K562 (cell line): ENCODE results near the gene ARHGAP15. TPM values are rescaled to one million over a fixed set of nuclear protein-coding genes. Genes with fewer than 3 reads are reported as not detected.

Experiments
- ATAC-seq: fragments of 200-7000 bp; cut with Tn5 transposase; 3 replicates; pipeline ENCODE4 v1.9.1; 2020; ENCODE audit warnings: moderate library complexity
- BruUV-seq: library from RNA; stranded (reverse); fragments of 400-500 nt; replicated peaks from 2 replicates; lab custom pipeline; 2021; lab: Mats Ljungman, UMichigan
- CTCF ChIA-PET: fragments of 300-600 bp; formaldehyde crosslinking; extraction: SDS; loops from one replicate; lab custom pipeline; 2021; ENCODE audit warnings: low intra/inter-chr PET ratio; lab: Yijun Ruan, JAX
- POLR2A ChIA-PET: fragments of 300-600, 350-650 bp; sonication (Branson Sonifier 250); formaldehyde crosslinking; extraction: SDS; loops from one replicate; lab custom pipeline; 2021; ENCODE audit warnings: antibody characterized with exemption, inconsistent platforms; lab: Yijun Ruan, JAX
- DNase-seq, 4 experiments: peaks; one replicate each; pipeline versions ENCODE4 v3.0.0 to v3.0.0-alpha.2; 2011 to 2018; ENCODE audit warnings: low spot score in 3 of 4, mixed read lengths in 3 of 4; ENCODE audit errors: extremely low read depth in 1 of 4
- FAIRE-seq: peaks from 2 replicates; lab custom pipeline; 2011; peaks lifted over from hg19 to GRCh38; lab: Jason Lieb, UNC
- H2AFZ ChIP-seq: 2 replicates; pipeline ENCODE4 v1.6.0; 2011; ENCODE audit warnings: low read depth, low read length, control low read depth, inconsistent platforms
- H3K27ac ChIP-seq: fragments of 200-600 bp; 3 replicates; pipeline ENCODE4 v1.8.0; 2011; ENCODE audit warnings: low read depth, mild to moderate bottlenecking, control low read depth, inconsistent platforms, low read length, moderate library complexity, mixed read lengths; ENCODE audit errors: extremely low read depth
- H3K27me3 ChIP-seq, 2 experiments: fragments of 300-600 bp in 1 of 2; 2 replicates in 1 of 2; 3 replicates in 1 of 2; pipeline versions ENCODE4 v1.6.0 to v1.8.0; 2011; ENCODE audit warnings: inconsistent platforms in 2 of 2, low read length in 2 of 2, mild to moderate bottlenecking in 1 of 2, mixed read lengths in 1 of 2, moderate library complexity in 1 of 2; ENCODE audit not compliant: control insufficient read depth in 2 of 2, insufficient read depth in 2 of 2
- H3K36me3 ChIP-seq: fragments of 300-600 bp; 3 replicates; pipeline ENCODE4 v1.8.0; 2011; ENCODE audit warnings: mild to moderate bottlenecking, low read length, inconsistent platforms; ENCODE audit not compliant: control insufficient read depth, insufficient read depth
- H3K4me1 ChIP-seq, 2 experiments: fragments of 200-600 bp in 1 of 2; replicated peaks in 1 of 2; 2 replicates in 1 of 2; 3 replicates in 1 of 2; pipeline versions ENCODE4 v1.5.1 to v1.8.0; 2011; ENCODE audit warnings: inconsistent platforms in 2 of 2, low read length in 2 of 2, mild to moderate bottlenecking in 1 of 2, mixed read lengths in 1 of 2, moderate library complexity in 1 of 2; ENCODE audit not compliant: control insufficient read depth in 2 of 2, insufficient read depth in 2 of 2
- H3K4me2 ChIP-seq: 2 replicates; pipeline ENCODE4 v1.6.1; 2011; ENCODE audit warnings: low read length, control low read depth, inconsistent platforms, mixed read lengths; ENCODE audit not compliant: insufficient read depth
- H3K4me3 ChIP-seq: fragments of 200-600 bp; sonication (generic), shearing (Covaris generic); 2 replicates; pipeline ENCODE4 v1.5.1; 2016; ENCODE audit warnings: control low read depth, inconsistent platforms
- H3K79me2 ChIP-seq: fragments of 200-600 bp; 3 replicates; pipeline ENCODE4 v1.8.0; 2011; ENCODE audit warnings: low read length, inconsistent platforms; ENCODE audit not compliant: control insufficient read depth, insufficient read depth
- H3K9ac ChIP-seq, 2 experiments: 2 replicates each; pipeline versions ENCODE4 v1.6.0 to v1.6.1; 2011; ENCODE audit warnings: low read depth in 2 of 2, low read length in 2 of 2, control low read depth in 1 of 2, inconsistent platforms in 1 of 2, mild to moderate bottlenecking in 1 of 2, mixed read lengths in 1 of 2; ENCODE audit not compliant: insufficient read depth in 1 of 2
- H3K9me1 ChIP-seq: one replicate; pipeline ENCODE4 v1.6.0; 2011; ENCODE audit warnings: inconsistent platforms, mild to moderate bottlenecking, low read length, moderate library complexity; ENCODE audit not compliant: control insufficient read depth, insufficient read depth
- H3K9me3 ChIP-seq: replicated peaks from 2 replicates; pipeline ENCODE4 v1.5.1; 2011; ENCODE audit warnings: low read depth, low read length, inconsistent platforms; ENCODE audit not compliant: control insufficient read depth, insufficient read depth
- H4K20me1 ChIP-seq: replicated peaks from 2 replicates; pipeline ENCODE4 v1.6.1; 2011; ENCODE audit warnings: low read length, inconsistent platforms, mixed read lengths; ENCODE audit not compliant: control insufficient read depth, insufficient read depth
- GATA2 ChIP-seq: sonication (generic); formaldehyde crosslinking; IDR thresholded peaks from 2 replicates; pipeline ENCODE4 v1.4.0; 2020; ENCODE audit warnings: mild to moderate bottlenecking, missing genetic modification reagents
- GTF2B ChIP-seq: IDR thresholded peaks from 2 replicates; pipeline ENCODE4 v1.6.1; 2011; ENCODE audit not compliant: insufficient read length; ENCODE audit errors: extremely low read depth
- HCFC1 ChIP-seq: IDR thresholded peaks from 2 replicates; pipeline ENCODE4 v1.6.1; 2012; ENCODE audit warnings: low read depth, low read length, improper control_type of control experiment
- HDAC6 ChIP-seq: IDR thresholded peaks from 2 replicates; pipeline ENCODE4 v1.6.1; 2012; ENCODE audit warnings: low read depth, mild to moderate bottlenecking, control low read depth, inconsistent platforms, low read length, moderate library complexity
- MCM3 ChIP-seq: fragments of 450-650 bp; IDR thresholded peaks from 2 replicates; pipeline ENCODE4 v1.6.1; 2016
- POLR2G ChIP-seq: fragments of 200-400 bp; formaldehyde crosslinking; IDR thresholded peaks from 2 replicates; pipeline ENCODE4 v1.6.1; 2017; ENCODE audit warnings: low read depth, mild to moderate bottlenecking, antibody characterized with exemption, low read length, moderate library complexity
- RBM25 ChIP-seq: fragments of 200-400 bp; formaldehyde crosslinking; IDR thresholded peaks from 2 replicates; pipeline ENCODE4 v1.6.1; 2018; ENCODE audit warnings: low read length, low read depth, moderate library complexity; ENCODE audit not compliant: severe bottlenecking
- SP2 ChIP-seq: IDR thresholded peaks from 2 replicates; pipeline ENCODE4 v1.6.1; 2011; ENCODE audit warnings: mild to moderate bottlenecking, low read depth, low read length, moderate library complexity; ENCODE audit not compliant: poor library complexity, severe bottlenecking; ENCODE audit errors: extremely low read depth
- ZBTB17 ChIP-seq: fragments of 450-650 bp; formaldehyde crosslinking; IDR thresholded peaks from 2 replicates; pipeline ENCODE4 v1.4.0; 2020; ENCODE audit warnings: mild to moderate bottlenecking
- ZNF253 ChIP-seq: fragments of 250-450 bp; sonication (Bioruptor Pico); conservative IDR thresholded peaks from 2 replicates; pipeline ENCODE4 v1.6.1; 2021; ENCODE audit warnings: mild to moderate bottlenecking
- WGBS: fragments of 100-300 bp; shearing (Covaris generic); methylation state at CpG from one replicate; pipeline ENCODE4 v1.1.6; 2016; ENCODE audit warnings: low coverage, mixed read lengths; ENCODE audit not compliant: insufficient coverage; ENCODE audit errors: missing lambda C conversion rate; 5-methylcytosine and 5-hydroxymethylcytosine counted together
- in situ Hi-C: fragments of 300-500 bp; cut with MboI; formaldehyde crosslinking; loops from 4 replicates; pipeline ENCODE4 v1.15.0; 2018; ENCODE audit warnings: inconsistent platforms, mixed read lengths
- intact Hi-C: fragments of 100-400 bp; cut with micrococcal nuclease; formaldehyde crosslinking; loops from 2 replicates; pipeline ENCODE4 v1.14.2; 2022
- polyA plus RNA-seq, 8 experiments: library from polyadenylated mRNA; depleted of rRNA in 4 of 8; stranded (reverse) in 5 of 8; unstranded in 3 of 8; fragments of >200 nt; fragmentation: Nextera tagmentation in 2 of 8; fragmentation: Illumina TruSeq in 1 of 8; extraction: Ambion mirVana in 2 of 8; extraction: Trizol in 1 of 8; gene quantifications; 2 replicates each; pipeline versions ENCODE4 v1.2.1 to v1.2.3, GENCODE V29; 2011 to 2014; ENCODE audit warnings: inconsistent platforms in 1 of 8, missing spikeins in 1 of 8
- total RNA-seq, 7 experiments: library from RNA; depleted of rRNA in 6 of 7; stranded (reverse); fragments of >200 nt in 6 of 7; fragmentation: Illumina TruSeq in 2 of 7; extraction: Trizol in 2 of 7; gene quantifications; 2 replicates each; pipeline versions ENCODE4 v1.2.1 to v1.2.3, GENCODE V29; 2011 to 2021; ENCODE audit warnings: low replicate concordance in 1 of 7
- TF ChIP-seq, protein P1 (sequence below), 2 experiments: fragments of 250-450 bp in 1 of 2; fragments of 450-650 bp in 1 of 2; sonication (Bioruptor Pico) in 1 of 2; IDR thresholded peaks; 2 replicates each; pipeline versions ENCODE4 v1.6.1 to v1.8.0; 2016 to 2021; ENCODE audit warnings: mild to moderate bottlenecking in 2 of 2, moderate library complexity in 2 of 2, missing compliant biosample characterization in 1 of 2, missing genetic modification characterization in 1 of 2
- TF ChIP-seq, protein P2 (sequence below): fragments of 450-650 bp; formaldehyde crosslinking; IDR thresholded peaks from 2 replicates; pipeline ENCODE4 v1.4.0; 2022; ENCODE audit warnings: mild to moderate bottlenecking, moderate library complexity
- TF ChIP-seq, protein P3 (sequence below): fragments of 450-650 bp; IDR thresholded peaks from 2 replicates; pipeline ENCODE4 v1.7.0; 2016; ENCODE audit warnings: borderline replicate concordance

The ARHGAP15 gene
- total and polyA plus RNA-seq, 9 of the 15 experiments (the other 6 are each of a cell fraction or from before 2014, with no cell fraction given): 1.5 to 17.9 (median 7.9) TPM

DNA sequence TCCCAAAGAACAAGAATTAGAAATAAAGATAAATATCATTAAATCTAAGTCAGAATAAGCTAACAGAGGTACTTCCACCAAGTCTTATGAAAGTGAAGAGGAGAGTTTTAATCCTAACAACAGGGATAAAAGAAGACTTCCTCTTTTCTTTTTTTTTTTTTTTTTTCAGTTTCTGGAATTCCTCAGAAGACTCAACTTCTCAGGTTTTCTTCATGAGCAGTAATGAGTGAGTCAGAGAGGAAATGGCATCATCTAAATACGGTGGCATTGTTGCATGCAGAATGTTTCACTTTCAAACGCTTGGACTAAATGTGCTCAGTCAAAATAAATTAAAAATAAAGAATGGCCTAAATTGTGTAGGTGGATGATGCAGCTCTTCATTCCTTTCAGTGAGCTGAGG is 45.6 kb upstream of the ARHGAP15 start (continued):
- TF ChIP-seq, protein P1, sequence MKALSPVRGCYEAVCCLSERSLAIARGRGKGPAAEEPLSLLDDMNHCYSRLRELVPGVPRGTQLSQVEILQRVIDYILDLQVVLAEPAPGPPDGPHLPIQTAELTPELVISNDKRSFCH (CRISPR knock-in tag; IDR thresholded peaks at IDR 0.05): no peak
- TF ChIP-seq, protein P1 (tag; IDR thresholded peaks at IDR 0.05): no peak
- no peak for TF ChIP-seq HDAC6
- TF ChIP-seq RBM25: no peak
- no peak for TF ChIP-seq MCM3
- no peak for TF ChIP-seq GTF2B
- no peak for TF ChIP-seq GATA2 (CRISPR knock-in tag)
- TF ChIP-seq HCFC1: no peak
- no peak for TF ChIP-seq ZNF253 (CRISPR knock-in tag)
- TF ChIP-seq ZBTB17: no peak
- TF ChIP-seq, protein P2, sequence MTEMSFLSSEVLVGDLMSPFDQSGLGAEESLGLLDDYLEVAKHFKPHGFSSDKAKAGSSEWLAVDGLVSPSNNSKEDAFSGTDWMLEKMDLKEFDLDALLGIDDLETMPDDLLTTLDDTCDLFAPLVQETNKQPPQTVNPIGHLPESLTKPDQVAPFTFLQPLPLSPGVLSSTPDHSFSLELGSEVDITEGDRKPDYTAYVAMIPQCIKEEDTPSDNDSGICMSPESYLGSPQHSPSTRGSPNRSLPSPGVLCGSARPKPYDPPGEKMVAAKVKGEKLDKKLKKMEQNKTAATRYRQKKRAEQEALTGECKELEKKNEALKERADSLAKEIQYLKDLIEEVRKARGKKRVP (CRISPR knock-in tag): no peak

DNA sequence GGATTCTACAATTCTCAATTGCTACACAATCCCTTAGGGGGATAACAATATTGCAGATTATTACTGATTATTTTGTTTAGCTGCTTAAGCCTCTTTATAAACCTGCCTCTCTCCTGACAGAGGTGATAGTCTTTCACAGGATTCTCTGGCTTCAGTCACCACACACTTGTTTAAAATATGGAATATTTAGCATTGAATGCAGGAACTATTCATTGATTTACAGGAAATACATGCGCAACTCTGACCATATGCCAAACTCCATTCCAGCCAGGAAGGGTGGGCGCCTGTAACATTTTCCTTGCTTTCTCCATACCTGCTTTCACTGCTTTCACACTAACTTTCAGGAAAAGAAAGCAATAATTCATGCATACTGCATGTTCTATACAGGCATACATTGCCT is 44.8 kb upstream of the ARHGAP15 start:
- intact Hi-C loops (no loop called here), in situ Hi-C loops (no loop called here)
- no peaks in the 10 kb centered on the region for H3K79me2 ChIP-seq
- BruUV-seq: no TSS peak
- CTCF ChIA-PET: no interaction called here
- FAIRE-seq (no peak), DNase-seq (no peak), ATAC-seq (no peak)
- no peak overlapping the region for H3K4me2 ChIP-seq
- H3K27me3 ChIP-seq: no peaks in the 10 kb centered on the region
- no peaks in the 10 kb centered on the region for H3K36me3 ChIP-seq
- TF ChIP-seq, protein P3, sequence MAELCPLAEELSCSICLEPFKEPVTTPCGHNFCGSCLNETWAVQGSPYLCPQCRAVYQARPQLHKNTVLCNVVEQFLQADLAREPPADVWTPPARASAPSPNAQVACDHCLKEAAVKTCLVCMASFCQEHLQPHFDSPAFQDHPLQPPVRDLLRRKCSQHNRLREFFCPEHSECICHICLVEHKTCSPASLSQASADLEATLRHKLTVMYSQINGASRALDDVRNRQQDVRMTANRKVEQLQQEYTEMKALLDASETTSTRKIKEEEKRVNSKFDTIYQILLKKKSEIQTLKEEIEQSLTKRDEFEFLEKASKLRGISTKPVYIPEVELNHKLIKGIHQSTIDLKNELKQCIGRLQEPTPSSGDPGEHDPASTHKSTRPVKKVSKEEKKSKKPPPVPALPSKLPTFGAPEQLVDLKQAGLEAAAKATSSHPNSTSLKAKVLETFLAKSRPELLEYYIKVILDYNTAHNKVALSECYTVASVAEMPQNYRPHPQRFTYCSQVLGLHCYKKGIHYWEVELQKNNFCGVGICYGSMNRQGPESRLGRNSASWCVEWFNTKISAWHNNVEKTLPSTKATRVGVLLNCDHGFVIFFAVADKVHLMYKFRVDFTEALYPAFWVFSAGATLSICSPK: no peak
- TF ChIP-seq SP2 (no peak), HCFC1 (no peak), POLR2G (no peak)
- H4K20me1 ChIP-seq: no peaks in the 10 kb centered on the region
- WGBS: 5% methylated on average over 2 of the region's 2 CpGs
- H3K27ac ChIP-seq: no peak overlapping the region
- H3K4me3 ChIP-seq: no peak overlapping the region
- H3K9ac ChIP-seq: no peak overlapping the region
- no peak overlapping the region for H2AFZ ChIP-seq
- H3K9me1 ChIP-seq: no peaks in the 10 kb centered on the region
- POLR2A ChIA-PET: no interaction called here
- H3K4me1 ChIP-seq: no peaks in the 10 kb centered on the region
- no peaks in the 10 kb centered on the region for H3K9me3 ChIP-seq
